ENCODE results near the gene PTRH1. TPM values are rescaled to one million over a fixed set of nuclear protein-coding genes. Genes with fewer than 3 reads are reported as not detected.
"Not testable (repeated sequence)": the region's sequence is repeated elsewhere in the genome, so short reads cannot be mapped to it uniquely, and the experiment has no call there.

The PTRH1 gene, protein sequence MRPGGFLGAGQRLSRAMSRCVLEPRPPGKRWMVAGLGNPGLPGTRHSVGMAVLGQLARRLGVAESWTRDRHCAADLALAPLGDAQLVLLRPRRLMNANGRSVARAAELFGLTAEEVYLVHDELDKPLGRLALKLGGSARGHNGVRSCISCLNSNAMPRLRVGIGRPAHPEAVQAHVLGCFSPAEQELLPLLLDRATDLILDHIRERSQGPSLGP
- 33.6 and 38.0 TPM in 2 replicates for total RNA-seq (2012; rRNA removed)

DNA sequence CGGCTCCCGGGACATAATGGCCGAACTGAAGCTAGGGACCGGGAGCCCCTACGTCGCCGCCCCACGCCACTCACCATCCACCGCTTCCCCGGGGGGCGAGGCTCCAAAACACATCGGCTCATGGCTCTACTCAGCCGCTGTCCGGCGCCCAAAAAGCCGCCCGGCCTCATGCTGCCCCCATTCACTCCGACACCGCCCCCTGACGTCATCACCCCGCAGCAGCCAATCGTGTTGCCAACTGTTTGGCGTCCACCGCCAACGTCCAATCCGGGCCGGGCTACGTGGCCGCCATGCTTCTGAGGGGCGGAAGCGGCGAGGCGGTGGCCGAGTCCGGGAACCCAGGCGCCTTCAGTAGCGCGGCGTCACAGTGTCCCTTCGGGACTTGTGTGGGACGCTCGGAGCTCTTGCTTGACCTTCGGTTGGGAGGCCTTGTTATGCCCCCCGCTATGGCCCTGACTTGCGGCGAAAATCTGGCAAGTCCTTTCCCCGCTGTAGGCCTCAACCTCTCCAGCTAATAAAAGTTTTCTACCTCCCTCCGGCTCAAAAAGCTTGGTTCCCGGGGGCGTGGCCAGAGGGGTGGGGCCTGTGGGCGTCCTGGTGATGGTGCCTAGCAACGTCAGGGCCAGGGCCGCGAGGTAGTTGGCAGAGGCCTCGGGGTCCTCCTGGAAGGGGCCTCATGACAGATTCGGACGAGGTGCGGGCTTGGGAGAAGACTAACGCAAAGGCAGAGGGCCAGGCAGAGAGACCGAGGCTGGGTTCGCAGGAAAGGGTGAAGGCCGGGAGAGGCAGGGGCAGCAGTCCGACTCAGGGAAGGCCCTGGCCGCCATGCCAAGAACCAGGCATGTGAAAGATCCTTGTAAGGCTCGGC lies at the start of gene PTRH1, which contains the start of gene TTC16:
Gene PTRH1 (minus strand): TSS at position 194 of the 868 bp plus-strand sequence. CDS start 24 bp downstream, at position 170.
Gene TTC16 (plus strand): TSS at position 610 of the 868 bp plus-strand sequence. CDS start 67 bp downstream, at position 677.
- no peaks in the 10 kb centered on the region for H3K27me3 ChIP-seq (ENCODE audit: control insufficient read depth, insufficient read depth, low read length)
- H3K4me3 ChIP-seq (ENCODE audit: low read length), result peak within 1 kb of the TSS; percentile 86
- peaks cover 16% of the 10 kb centered on the region for H3K4me1 ChIP-seq (ENCODE audit: control insufficient read depth, insufficient read depth, low read length)
- H3K4me2 ChIP-seq (ENCODE audit: low read length), result peak within 1 kb of the TSS; percentile 96
- peak within 1 kb of the TSS; percentile 85 for H3K9ac ChIP-seq (ENCODE audit: low read depth, low read length)
- no peaks in the 10 kb centered on the region for H3K9me3 ChIP-seq (replicated peaks; ENCODE audit: low read length)
- no peaks in the 10 kb centered on the region for H3K36me3 ChIP-seq (ENCODE audit: insufficient read depth, low read length)

DNA sequence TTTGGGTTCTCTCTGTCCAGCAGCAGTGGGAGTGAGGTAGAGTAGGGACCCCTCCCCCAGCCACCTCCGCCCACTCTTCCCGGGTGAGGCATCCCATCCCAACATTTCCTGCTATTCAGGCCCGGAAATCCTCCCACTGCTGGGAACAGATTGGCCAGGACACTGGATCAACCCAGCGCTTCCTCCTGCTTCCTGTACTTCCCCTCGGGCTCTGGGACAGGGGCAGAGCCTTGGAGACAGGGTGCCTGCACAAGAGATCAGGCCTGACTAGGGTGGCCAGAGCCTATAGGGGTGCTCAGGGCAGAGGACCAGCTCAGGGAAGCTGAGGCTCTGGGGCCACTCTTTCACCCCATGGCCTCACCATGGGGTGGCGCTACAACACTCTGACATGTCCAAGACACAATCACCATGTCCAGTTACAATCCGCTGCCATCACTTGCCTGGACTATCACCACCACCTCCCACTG lies 48.5 kb upstream of the PTRH1 start:
- H3K9me3 ChIP-seq (replicated peaks; ENCODE audit: low read length), result no peaks in the 10 kb centered on the region
- no peak overlapping the region for H3K9ac ChIP-seq (ENCODE audit: low read depth, low read length)
- H3K4me2 ChIP-seq (ENCODE audit: low read length), result no peak overlapping the region
- no peaks in the 10 kb centered on the region for H3K36me3 ChIP-seq (ENCODE audit: insufficient read depth, low read length)
- peaks cover 38% of the 10 kb centered on the region for H3K27me3 ChIP-seq (ENCODE audit: control insufficient read depth, insufficient read depth, low read length)
- no peaks in the 10 kb centered on the region for H3K4me1 ChIP-seq (ENCODE audit: control insufficient read depth, insufficient read depth, low read length)
- no peak overlapping the region for H3K4me3 ChIP-seq (ENCODE audit: low read length)

DNA sequence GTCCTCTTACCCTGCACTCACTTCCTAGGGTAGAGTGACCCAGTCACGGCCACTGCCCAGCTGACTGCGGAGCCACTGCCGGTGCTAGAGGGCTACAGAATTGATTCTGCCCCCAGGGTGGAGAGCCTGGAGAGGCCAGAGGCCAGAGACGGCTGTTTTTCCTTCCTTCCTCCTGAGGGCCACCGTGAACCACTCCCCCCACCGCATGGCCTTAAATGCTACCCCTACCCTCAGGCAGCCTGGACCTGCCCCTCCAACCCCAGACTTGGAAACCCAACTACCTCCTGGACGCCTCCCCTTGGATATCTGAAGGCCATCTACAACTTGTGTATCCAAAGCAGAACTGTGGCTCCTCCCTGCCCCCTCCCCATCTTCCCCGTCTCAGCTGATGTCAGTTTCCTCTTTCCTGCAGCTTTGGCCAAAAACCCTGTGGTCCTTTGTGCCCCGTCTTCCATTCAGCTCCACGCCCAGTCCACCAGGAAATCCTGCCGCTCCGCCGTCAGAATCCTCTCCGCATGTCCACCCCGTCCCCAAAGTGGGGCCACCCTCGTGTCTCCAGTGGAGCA lies 46.7 kb upstream of the PTRH1 start:
- Histone ChIP-seq H3K36me3 (ENCODE audit: insufficient read depth, low read length) (no peaks in the 10 kb centered on the region), H3K4me2 (ENCODE audit: low read length) (no peak overlapping the region), H3K4me3 (ENCODE audit: low read length) (no peak overlapping the region)

DNA sequence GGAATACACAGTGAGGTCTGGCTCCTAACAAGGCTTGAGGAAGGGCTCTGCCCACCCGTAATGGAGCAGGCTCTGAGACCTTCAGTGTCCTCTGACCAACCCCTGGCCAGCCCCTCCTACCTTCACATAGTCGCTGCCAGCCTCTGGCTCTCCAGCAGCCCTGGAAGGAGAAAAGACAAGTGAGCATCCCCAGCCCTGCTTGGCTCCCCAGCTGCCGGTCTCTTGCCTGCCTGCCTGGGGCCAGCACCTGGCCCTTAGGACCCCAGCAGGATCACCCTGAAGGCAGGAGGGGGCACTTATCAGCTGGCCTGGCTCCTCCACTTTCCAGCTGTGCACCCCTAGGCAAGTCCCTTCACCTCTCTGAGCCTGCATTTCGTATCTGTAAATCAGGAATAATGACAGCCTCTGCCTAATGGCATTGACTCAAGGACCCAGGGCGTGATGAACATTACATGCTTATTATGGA lies 46.1 kb upstream of the PTRH1 start:
- no peaks in the 10 kb centered on the region for H3K36me3 ChIP-seq (ENCODE audit: insufficient read depth, low read length)
- H3K9ac ChIP-seq (ENCODE audit: low read depth, low read length), result no peak overlapping the region
- H3K9me3 ChIP-seq (replicated peaks; ENCODE audit: low read length), result no peaks in the 10 kb centered on the region
- no peak overlapping the region for H3K4me3 ChIP-seq (ENCODE audit: low read length)
- no peaks in the 10 kb centered on the region for H3K4me1 ChIP-seq (ENCODE audit: control insufficient read depth, insufficient read depth, low read length)
- peaks cover 40% of the 10 kb centered on the region for H3K27me3 ChIP-seq (ENCODE audit: control insufficient read depth, insufficient read depth, low read length)
- H3K4me2 ChIP-seq (ENCODE audit: low read length), result no peak overlapping the region

More for the DNA sequence above, 46.7 kb upstream of the PTRH1 start:
- peaks cover 40% of the 10 kb centered on the region for H3K27me3 ChIP-seq (ENCODE audit: control insufficient read depth, insufficient read depth, low read length)
- H3K4me1 ChIP-seq (ENCODE audit: control insufficient read depth, insufficient read depth, low read length), result no peaks in the 10 kb centered on the region
- H3K9ac ChIP-seq (ENCODE audit: low read depth, low read length), result no peak overlapping the region
- no peaks in the 10 kb centered on the region for H3K9me3 ChIP-seq (replicated peaks; ENCODE audit: low read length)

DNA sequence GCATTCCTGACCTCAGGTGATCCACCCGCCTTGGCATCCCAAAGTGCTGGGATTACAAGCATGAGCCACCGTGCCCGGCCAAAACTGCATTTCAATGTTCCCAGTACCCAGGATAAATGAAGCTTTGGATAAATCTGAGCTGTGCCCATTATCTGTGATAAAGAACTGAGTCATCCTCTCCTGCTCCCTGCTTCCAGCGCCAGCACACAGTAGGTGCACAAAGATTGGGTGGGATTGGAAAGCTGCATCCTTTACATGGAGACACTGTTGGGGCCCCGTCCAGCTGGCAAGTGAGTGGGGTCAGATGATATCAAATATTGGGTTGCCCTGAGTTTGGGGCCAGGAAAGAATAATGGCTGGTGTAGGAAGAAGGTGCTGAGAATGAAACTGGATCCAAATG lies 45.6 kb upstream of the PTRH1 start:
- H3K4me3 ChIP-seq (ENCODE audit: low read length), result no peak overlapping the region
- no peaks in the 10 kb centered on the region for H3K9me3 ChIP-seq (replicated peaks; ENCODE audit: low read length)
- H3K4me2 ChIP-seq (ENCODE audit: low read length), result no peak overlapping the region
- H3K36me3 ChIP-seq (ENCODE audit: insufficient read depth, low read length), result no peaks in the 10 kb centered on the region
- no peak overlapping the region for H3K9ac ChIP-seq (ENCODE audit: low read depth, low read length)
- H3K27me3 ChIP-seq (ENCODE audit: control insufficient read depth, insufficient read depth, low read length), result peaks cover 42% of the 10 kb centered on the region
- H3K4me1 ChIP-seq (ENCODE audit: control insufficient read depth, insufficient read depth, low read length), result no peaks in the 10 kb centered on the region

DNA sequence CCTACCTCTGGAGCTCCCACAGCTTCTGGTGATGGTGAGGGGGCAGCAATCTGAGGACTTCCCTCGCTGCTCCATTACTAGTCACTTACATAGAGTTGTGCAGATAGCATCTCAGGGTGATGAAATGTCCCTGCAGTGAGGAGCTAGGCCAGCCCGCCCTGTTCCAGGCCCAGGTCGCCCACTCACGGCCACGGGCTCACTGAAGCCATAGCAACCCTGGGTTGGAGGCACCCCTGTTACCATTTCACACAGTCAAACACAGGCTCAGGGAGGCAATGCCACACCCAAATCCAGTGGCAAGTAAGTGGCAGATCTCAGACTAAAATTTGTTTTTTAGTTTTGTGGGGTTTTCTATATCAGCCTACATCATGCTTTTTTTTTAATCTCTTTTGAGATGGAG lies 43.4 kb upstream of the PTRH1 start:
- Histone ChIP-seq H3K4me1 (ENCODE audit: control insufficient read depth, insufficient read depth, low read length) (no peaks in the 10 kb centered on the region), H3K4me3 (ENCODE audit: low read length) (no peak overlapping the region), H3K9me3 (replicated peaks; ENCODE audit: low read length) (no peaks in the 10 kb centered on the region), H3K9ac (ENCODE audit: low read depth, low read length) (no peak overlapping the region), H3K4me2 (ENCODE audit: low read length) (no peak overlapping the region), H3K27me3 (ENCODE audit: control insufficient read depth, insufficient read depth, low read length) (peaks cover 55% of the 10 kb centered on the region), H3K36me3 (ENCODE audit: insufficient read depth, low read length) (no peaks in the 10 kb centered on the region)

DNA sequence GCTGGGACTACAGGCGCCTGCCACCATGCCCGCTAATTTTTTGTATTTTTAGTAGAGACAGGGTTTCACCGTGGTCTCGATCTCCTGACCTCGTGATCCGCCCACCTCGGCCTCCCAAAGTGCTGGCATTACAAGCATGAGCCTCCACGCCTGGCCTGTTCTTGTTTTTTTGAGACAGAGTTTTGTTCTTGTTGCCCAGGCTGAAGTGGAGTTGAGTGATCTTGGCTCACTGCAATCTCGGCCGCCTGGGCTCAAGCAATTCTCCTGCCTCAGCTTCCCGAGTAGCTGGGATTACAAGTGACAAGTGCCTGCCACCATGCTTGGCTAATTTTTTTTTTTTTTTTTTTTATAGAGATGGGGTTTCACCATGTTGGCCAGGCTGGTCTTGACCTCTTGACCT lies 41.3 kb upstream of the PTRH1 start:
- not testable (repeated sequence) for H3K9me3 ChIP-seq (replicated peaks; ENCODE audit: low read length); H3K36me3 ChIP-seq (ENCODE audit: insufficient read depth, low read length); H3K9ac ChIP-seq (ENCODE audit: low read depth, low read length); H3K4me1 ChIP-seq (ENCODE audit: control insufficient read depth, insufficient read depth, low read length); H3K4me2 ChIP-seq (ENCODE audit: low read length); H3K4me3 ChIP-seq (ENCODE audit: low read length)
- peaks cover 60% of the 10 kb centered on the region for H3K27me3 ChIP-seq (ENCODE audit: control insufficient read depth, insufficient read depth, low read length)

GRCh38 chr9:127756233-127756632 lies 40.8 kb upstream of the PTRH1 start:
- no peak overlapping the region for H3K4me3 ChIP-seq (ENCODE audit: low read length)
- H3K27me3 ChIP-seq (ENCODE audit: control insufficient read depth, insufficient read depth, low read length), result peaks cover 60% of the 10 kb centered on the region
- no peaks in the 10 kb centered on the region for H3K9me3 ChIP-seq (replicated peaks; ENCODE audit: low read length)
- H3K36me3 ChIP-seq (ENCODE audit: insufficient read depth, low read length), result no peaks in the 10 kb centered on the region
- no peak overlapping the region for H3K9ac ChIP-seq (ENCODE audit: low read depth, low read length)
- H3K4me1 ChIP-seq (ENCODE audit: control insufficient read depth, insufficient read depth, low read length), result no peaks in the 10 kb centered on the region
- no peak overlapping the region for H3K4me2 ChIP-seq (ENCODE audit: low read length)

DNA sequence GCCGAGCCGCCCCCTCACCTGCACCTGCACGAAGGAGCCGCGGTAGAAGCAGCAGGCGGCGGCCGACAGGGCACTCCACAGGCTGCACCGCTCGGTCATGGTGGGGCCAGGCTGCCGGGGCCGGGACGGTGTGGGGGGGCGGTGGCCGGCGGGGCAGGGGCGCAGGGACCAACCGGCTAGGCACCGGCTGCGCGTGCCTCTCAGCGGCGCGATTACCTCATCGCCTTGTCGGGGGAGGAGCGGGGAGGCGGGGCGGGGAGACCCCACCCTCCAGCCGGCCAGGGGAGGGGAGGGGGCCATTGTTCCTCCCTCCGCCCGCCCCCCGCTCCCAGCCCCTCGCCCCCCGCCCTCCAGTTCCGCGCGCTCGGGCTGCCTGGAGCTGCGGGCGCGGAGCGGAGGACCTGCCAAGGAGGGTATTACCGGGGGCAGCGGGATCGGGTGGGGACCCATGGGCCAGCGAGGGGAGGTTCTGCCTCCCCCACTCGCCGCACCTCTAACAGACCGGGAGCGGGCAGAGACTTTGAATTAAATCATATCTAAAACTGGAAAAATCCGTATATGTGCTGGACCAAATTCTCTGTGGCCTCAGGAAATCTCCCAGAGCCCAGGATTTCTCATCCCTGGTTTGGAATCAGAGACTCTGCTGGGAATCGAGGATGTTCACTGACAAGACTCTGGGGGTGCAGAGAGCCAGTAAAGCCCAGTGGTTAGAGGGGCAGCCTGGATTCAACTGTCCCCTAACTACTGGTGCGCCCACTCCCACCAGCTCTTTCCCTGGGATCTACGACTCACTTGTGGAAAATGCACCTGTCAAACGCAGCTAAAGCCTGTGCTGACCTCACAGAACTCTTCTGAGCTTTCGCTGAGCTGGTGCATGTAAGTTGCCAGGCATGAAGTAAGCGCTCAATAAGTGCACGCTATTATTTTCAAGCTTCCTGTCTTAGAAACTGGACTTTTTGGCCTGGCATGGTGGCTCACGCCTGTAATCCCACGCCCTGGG lies 39.9 kb upstream of the PTRH1 start:
- Histone ChIP-seq H3K27me3 (ENCODE audit: control insufficient read depth, insufficient read depth, low read length) (peaks cover 59% of the 10 kb centered on the region), H3K4me3 (ENCODE audit: low read length) (no peak overlapping the region), H3K36me3 (ENCODE audit: insufficient read depth, low read length) (no peaks in the 10 kb centered on the region), H3K9ac (ENCODE audit: low read depth, low read length) (no peak overlapping the region), H3K4me1 (ENCODE audit: control insufficient read depth, insufficient read depth, low read length) (no peaks in the 10 kb centered on the region), H3K4me2 (ENCODE audit: low read length) (no peak overlapping the region), H3K9me3 (replicated peaks; ENCODE audit: low read length) (no peaks in the 10 kb centered on the region)

DNA sequence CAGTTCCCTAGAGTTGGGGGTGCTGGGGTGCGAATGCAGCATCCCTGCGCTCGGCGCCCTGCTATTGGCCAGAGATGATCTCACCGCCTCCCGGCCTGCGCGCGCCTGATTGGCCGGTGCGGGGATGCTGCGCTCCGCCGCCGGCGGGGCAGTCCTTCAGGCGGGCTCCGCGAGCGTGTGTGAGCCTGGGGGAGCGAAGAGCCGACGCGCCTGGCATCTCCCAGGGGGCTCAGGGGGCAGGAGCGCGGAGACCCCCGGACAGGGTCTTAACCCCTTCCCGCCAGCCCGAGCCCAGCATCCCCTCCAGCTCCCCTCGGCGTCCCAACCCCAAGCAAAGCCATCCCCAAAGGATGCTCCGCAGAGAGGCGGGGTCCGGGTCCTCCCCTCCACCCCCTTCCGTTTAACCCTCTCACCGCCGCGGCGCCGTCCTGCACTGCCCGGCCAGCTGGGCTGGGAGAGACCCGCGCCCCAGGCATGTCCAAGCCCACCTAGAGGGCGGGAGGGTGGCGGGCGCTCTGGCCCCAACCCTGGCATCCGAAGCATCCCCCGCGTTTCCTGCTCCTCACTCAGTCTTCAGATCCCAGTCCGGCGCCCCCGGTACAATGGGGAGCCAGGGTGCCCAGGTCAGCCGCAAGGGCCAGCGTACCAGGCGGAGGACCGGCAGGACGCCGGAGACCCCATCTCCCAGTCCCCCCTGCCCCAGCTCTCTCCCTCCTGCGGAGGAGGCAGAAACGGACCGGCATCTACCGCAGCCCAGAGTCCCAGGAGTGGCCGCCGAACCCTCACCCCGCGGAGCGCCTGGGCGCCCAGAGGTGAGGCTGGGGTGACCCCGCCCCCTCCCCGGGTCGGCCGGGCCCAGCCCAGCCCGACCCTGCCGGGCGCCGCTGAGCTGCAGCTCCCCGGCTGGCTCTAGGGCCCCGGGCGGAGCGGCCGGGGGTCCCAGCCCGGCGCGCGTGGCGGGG lies 38.9 kb upstream of the PTRH1 start:
- Histone ChIP-seq H3K4me1 (ENCODE audit: control insufficient read depth, insufficient read depth, low read length) (no peaks in the 10 kb centered on the region), H3K27me3 (ENCODE audit: control insufficient read depth, insufficient read depth, low read length) (peaks cover 56% of the 10 kb centered on the region), H3K36me3 (ENCODE audit: insufficient read depth, low read length) (no peaks in the 10 kb centered on the region), H3K4me2 (ENCODE audit: low read length) (peak overlapping the region; percentile 47), H3K4me3 (ENCODE audit: low read length) (no peak overlapping the region), H3K9me3 (replicated peaks; ENCODE audit: low read length) (no peaks in the 10 kb centered on the region), H3K9ac (ENCODE audit: low read depth, low read length) (no peak overlapping the region)
